ENCODE measurements around the gene PRSS27. TPM values are rescaled to one million over a fixed set of nuclear protein-coding genes. Genes with fewer than 3 reads are reported as not detected.
"Not testable (repeated sequence)": the region's sequence is repeated elsewhere in the genome, so short reads cannot be mapped to it uniquely, and the experiment has no call there.

PRSS27 gene
- total RNA-seq, 2 donors from 2014 or later, result 0.51 TPM; not detected in 1

DNA sequence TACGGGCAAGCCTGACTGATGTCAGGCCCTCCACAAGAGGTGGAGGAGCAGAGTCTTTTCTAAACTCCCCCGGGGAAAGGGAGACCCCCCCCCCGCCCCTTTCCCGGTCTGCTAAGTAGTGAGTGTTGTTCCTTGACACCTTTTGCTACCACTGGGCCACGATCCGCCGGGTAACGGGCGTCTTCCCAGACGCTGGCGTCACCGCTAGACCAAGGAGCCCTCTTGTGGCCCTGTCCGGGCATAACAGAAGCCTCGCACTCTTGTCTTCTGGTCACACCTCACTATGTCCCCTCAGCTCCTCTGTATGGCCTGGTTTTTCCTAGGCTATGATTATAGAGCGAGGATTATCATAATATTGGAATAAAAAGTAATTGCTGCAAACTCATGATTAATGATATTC is 50.0 kb downstream of the PRSS27 start:
- Histone ChIP-seq H3K36me3 (peaks cover 13% of the 10 kb centered on the region), H3K4me1 (peaks cover 0 to 26% of the 10 kb centered on the region in 2 donors)
- H3K9me3 ChIP-seq, H3K4me3 ChIP-seq, H3K27ac ChIP-seq, H3K27me3 ChIP-seq: not testable (repeated sequence)
- TF ChIP-seq CTCF (IDR thresholded peaks at IDR 0.05), result peak; percentile 60 to 73
- peak; percentile 82 for DNase-seq (ENCODE audit: low spot score)

GRCh38 chr16:2669587-2669986 is 50.4 kb downstream of the PRSS27 start:
- Histone ChIP-seq H3K36me3 (peaks cover 13% of the 10 kb centered on the region), H3K4me1 (peaks cover 0 to 26% of the 10 kb centered on the region in 2 donors)
- not testable (repeated sequence) for H3K27ac ChIP-seq; H3K27me3 ChIP-seq; DNase-seq (ENCODE audit: low spot score); H3K4me3 ChIP-seq; H3K9me3 ChIP-seq

GRCh38 chr16:2666671-2667070 is 53.4 kb downstream of the PRSS27 start:
- not testable (repeated sequence) for H3K4me3 ChIP-seq; H3K9me3 ChIP-seq; DNase-seq (ENCODE audit: low spot score); H3K27ac ChIP-seq; H3K27me3 ChIP-seq
- peaks cover 17% of the 10 kb centered on the region for H3K36me3 ChIP-seq
- peaks cover 0 to 16% of the 10 kb centered on the region in 2 donors for H3K4me1 ChIP-seq

DNA sequence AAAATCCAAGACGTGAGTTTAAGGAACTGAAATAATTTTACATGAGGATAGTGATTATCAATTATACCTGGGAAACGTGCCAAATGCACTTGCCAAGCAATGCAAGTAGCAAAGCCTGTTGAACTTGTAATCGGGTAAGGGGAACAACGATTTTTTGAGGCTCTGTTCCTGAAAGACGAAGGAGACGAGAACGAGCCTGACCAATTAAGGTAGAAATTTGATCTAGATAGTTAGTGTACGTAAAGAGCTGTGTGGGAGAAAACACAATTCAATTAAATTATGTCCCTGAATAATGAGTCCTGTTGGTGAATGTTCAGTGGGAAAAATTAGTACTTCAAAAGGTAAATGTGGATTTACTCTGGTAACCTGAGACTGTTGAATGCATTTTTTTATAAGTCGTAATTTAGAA is 55.4 kb downstream of the PRSS27 start:
- Histone ChIP-seq H3K36me3 (peaks cover 17% of the 10 kb centered on the region), H3K9me3 (no peaks in the 10 kb centered on the region), H3K4me3 (no peak overlapping the region), H3K27ac (no peak overlapping the region), H3K4me1 (peaks cover 0 to 3% of the 10 kb centered on the region in 2 donors), H3K27me3 (no peaks in the 10 kb centered on the region)
- DNase-seq (ENCODE audit: low spot score), result no peak
- TF ChIP-seq CTCF (IDR thresholded peaks at IDR 0.05), result no peak

- peak; percentile 60 for DNase-seq (ENCODE audit: low spot score)
- no peaks in the 10 kb centered on the region for H3K27me3 ChIP-seq
These were observed 56.2 kb downstream of the PRSS27 start for GRCh38 chr16:2663553-2664546.

More at GRCh38 chr16:2663553-2664546, 56.2 kb downstream of the PRSS27 start:
- Histone ChIP-seq H3K27ac (peak overlapping the region in 1 of 2 donors; percentile 40), H3K4me3 (no peak overlapping the region), H3K9me3 (no peaks in the 10 kb centered on the region), H3K36me3 (peaks cover 15% of the 10 kb centered on the region), H3K4me1 (no peaks in the 10 kb centered on the region)
- no peak for TF ChIP-seq CTCF (IDR thresholded peaks at IDR 0.05)

Other genes with a start within 250 kb of the PRSS27 start
- under 1 TPM; 0.22 to 0.51 TPM for gene NTN3, start 248.9 kb downstream of the PRSS27 start, total RNA-seq
- 10 to 100 TPM in 1 of 2 donors, 1 to 10 TPM in 1; 9.6 to 10.5 TPM for gene TBC1D24, start 245.1 kb downstream of the PRSS27 start, total RNA-seq
- 100 to 1,000 TPM in 1 of 2 donors, 10 to 100 TPM in 1; 63.7 to 107 TPM for gene ATP6V0C, start 206.3 kb downstream of the PRSS27 start, total RNA-seq
- 10 to 100 TPM; 10.6 to 12.6 TPM for gene AMDHD2, start 199.9 kb downstream of the PRSS27 start, total RNA-seq
- 1 to 10 TPM in 1 of 2 donors, not detected in 1; 1.5 TPM for gene CEMP1, start 188.8 kb downstream of the PRSS27 start, total RNA-seq
- 10 to 100 TPM; 25.0 to 29.5 TPM for gene PDPK1, start 182.2 kb downstream of the PRSS27 start, total RNA-seq
- gene KCTD5, start 37.7 kb downstream of the PRSS27 start, total RNA-seq, result 10 to 100 TPM; 12.5 to 15.6 TPM
- 100 to 1,000 TPM; 118 to 174 TPM for gene SRRM2, start 32.4 kb upstream of the PRSS27 start, total RNA-seq
- 100 to 1,000 TPM; 408 to 856 TPM for gene ELOB, start 57.1 kb upstream of the PRSS27 start, total RNA-seq
- not detected for gene PRSS33, start 67.3 kb upstream of the PRSS27 start, total RNA-seq
- gene PRSS41, start 78.2 kb upstream of the PRSS27 start, total RNA-seq, result not detected
- not detected for gene PRSS21, start 97.0 kb upstream of the PRSS27 start, total RNA-seq
- under 1 TPM in 1 of 2 donors, not detected in 1; 0.79 TPM for gene ZG16B, start 110.1 kb upstream of the PRSS27 start, total RNA-seq
- not detected for gene PRSS22, start 137.9 kb upstream of the PRSS27 start, total RNA-seq
- 10 to 100 TPM; 48.2 to 57.9 TPM for gene FLYWCH2, start 163.0 kb upstream of the PRSS27 start, total RNA-seq
- gene FLYWCH1, start 191.7 kb upstream of the PRSS27 start, total RNA-seq, result 10 to 100 TPM; 31.5 to 37.8 TPM
- not detected for gene KREMEN2, start 244.1 kb upstream of the PRSS27 start, total RNA-seq
- gene PAQR4, start 249.1 kb upstream of the PRSS27 start, total RNA-seq, result 1 to 10 TPM; 4.7 to 5.9 TPM